ENCODE measurements around the gene CREB3L2. TPM values are rescaled to one million over a fixed set of nuclear protein-coding genes. Genes with fewer than 3 reads are reported as not detected.
"Not testable (repeated sequence)": the region's sequence is repeated elsewhere in the genome, so short reads cannot be mapped to it uniquely, and the experiment has no call there.

CREB3L2 gene
- total and polyA plus RNA-seq, 2 experiments from 2014 or later = 37.6 to 38.3 TPM

DNA sequence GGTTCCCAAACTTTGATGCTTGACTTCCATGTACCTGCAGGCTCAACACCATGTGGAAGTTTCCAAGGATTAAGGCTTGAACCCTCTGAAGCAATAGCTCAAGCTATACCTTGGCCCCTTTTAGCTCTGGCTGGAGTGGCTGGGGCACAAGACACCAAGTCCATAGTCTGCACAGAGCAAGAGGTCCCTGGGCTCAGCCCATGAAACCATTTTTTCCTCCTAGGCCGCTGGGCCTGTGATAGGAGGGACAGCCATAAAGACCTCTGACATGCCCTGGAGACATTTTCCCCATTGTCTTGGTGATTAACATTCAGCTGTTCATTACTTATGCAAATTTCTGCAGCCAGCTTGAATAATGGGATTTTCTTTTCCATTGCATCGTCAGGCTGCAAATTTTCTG is 169.5 kb downstream of the CREB3L2 start:
- H2AFZ ChIP-seq = no peak overlapping the region
- no peak overlapping the region for H3K4me3 ChIP-seq
- WGBS (ENCODE audit: low lambda C conversion rate, missing lambda C conversion rate) = 98% methylated on average over 2 of the region's 2 CpGs
- H3K4me1 ChIP-seq (ENCODE audit: insufficient read depth) = no peaks in the 10 kb centered on the region
- TF ChIP-seq EZH2 (IDR thresholded peaks at IDR 0.05; ENCODE audit: borderline replicate concordance) (no peak), EZH2phosphoT487 (IDR thresholded peaks at IDR 0.05; ENCODE audit: low read depth, severe bottlenecking, unreplicated experiment) (no peak)
- TF ChIP-seq, protein P1, sequence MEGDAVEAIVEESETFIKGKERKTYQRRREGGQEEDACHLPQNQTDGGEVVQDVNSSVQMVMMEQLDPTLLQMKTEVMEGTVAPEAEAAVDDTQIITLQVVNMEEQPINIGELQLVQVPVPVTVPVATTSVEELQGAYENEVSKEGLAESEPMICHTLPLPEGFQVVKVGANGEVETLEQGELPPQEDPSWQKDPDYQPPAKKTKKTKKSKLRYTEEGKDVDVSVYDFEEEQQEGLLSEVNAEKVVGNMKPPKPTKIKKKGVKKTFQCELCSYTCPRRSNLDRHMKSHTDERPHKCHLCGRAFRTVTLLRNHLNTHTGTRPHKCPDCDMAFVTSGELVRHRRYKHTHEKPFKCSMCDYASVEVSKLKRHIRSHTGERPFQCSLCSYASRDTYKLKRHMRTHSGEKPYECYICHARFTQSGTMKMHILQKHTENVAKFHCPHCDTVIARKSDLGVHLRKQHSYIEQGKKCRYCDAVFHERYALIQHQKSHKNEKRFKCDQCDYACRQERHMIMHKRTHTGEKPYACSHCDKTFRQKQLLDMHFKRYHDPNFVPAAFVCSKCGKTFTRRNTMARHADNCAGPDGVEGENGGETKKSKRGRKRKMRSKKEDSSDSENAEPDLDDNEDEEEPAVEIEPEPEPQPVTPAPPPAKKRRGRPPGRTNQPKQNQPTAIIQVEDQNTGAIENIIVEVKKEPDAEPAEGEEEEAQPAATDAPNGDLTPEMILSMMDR (IDR thresholded peaks at IDR 0.05; ENCODE audit: poor library complexity) = no peak
- no peaks in the 10 kb centered on the region for H3K27me3 ChIP-seq
- DNase-seq (ENCODE audit: low spot score) = no peak
- no peaks in the 10 kb centered on the region for H3K79me2 ChIP-seq
- no peaks in the 10 kb centered on the region for H4K20me1 ChIP-seq (ENCODE audit: insufficient read depth, poor library complexity, severe bottlenecking)
- H3K9me3 ChIP-seq (ENCODE audit: low read depth) = no peaks in the 10 kb centered on the region
- no peak overlapping the region for H3K4me2 ChIP-seq
- H3K27ac ChIP-seq = no peak overlapping the region
- no peaks in the 10 kb centered on the region for H3K36me3 ChIP-seq (replicated peaks; ENCODE audit: insufficient read depth, low read depth)
- H3K9me2 ChIP-seq (replicated peaks; ENCODE audit: insufficient read depth) = no peaks in the 10 kb centered on the region

DNA sequence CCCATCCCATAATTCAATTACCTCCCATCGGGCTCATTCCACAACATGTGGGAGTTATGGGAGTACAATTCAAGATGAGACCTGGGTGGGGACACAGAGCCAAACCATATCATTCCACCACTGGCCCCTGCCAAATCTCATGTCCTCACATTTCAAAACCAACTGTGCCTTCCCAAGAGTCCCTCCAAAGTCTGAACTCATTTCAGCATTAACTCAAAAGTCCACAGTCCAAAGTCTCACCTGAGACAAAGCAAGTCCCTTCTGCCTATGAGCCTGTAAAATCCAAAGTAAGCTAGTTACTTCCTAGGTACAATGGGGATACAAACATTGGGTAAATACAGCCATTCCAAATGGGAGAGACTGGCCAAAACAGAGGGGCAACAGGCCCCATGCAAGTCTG is 170.3 kb downstream of the CREB3L2 start:
- not testable (repeated sequence) for H3K9me3 ChIP-seq (ENCODE audit: low read depth); H3K27me3 ChIP-seq; H3K4me1 ChIP-seq (ENCODE audit: insufficient read depth); H3K27ac ChIP-seq; H3K4me2 ChIP-seq; H2AFZ ChIP-seq; DNase-seq (ENCODE audit: low spot score); H3K36me3 ChIP-seq (replicated peaks; ENCODE audit: insufficient read depth, low read depth); H3K79me2 ChIP-seq; H4K20me1 ChIP-seq (ENCODE audit: insufficient read depth, poor library complexity, severe bottlenecking); H3K4me3 ChIP-seq; H3K9me2 ChIP-seq (replicated peaks; ENCODE audit: insufficient read depth)
- 45% methylated on average over 1 of the region's 1 CpG for WGBS (ENCODE audit: low lambda C conversion rate, missing lambda C conversion rate)

DNA sequence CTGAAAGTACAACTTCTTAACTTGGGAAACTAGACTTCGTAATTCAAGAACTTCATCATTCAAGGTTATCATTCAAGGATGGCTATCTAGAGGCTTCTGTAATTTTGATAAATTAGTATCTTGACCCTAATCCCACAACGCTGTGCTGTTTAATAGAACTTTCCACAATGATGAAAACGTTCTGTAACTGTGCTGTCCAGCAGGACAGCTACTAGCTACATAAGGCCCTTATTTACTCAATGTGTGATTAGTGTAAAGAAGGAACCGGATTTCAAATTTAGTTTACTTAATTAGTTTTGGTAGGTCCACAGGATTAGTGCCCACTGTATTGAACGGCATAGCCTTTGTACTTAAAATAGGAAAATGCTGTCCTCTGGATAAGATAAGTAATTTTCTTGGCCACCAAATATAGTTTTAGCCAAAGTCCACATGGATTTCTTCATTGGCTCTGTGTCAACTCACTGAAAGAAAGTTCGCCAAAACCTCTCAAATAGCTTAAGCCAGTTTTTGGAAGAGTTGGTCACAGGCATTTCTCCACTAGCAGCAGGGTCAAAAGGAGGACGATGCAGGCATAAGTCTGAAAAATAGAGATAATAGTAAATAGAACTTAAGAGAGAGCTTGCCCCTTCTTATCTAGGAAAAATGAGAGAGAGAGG is 172.4 kb downstream of the CREB3L2 start:
- H3K9me3 ChIP-seq (ENCODE audit: low read depth) = no peaks in the 10 kb centered on the region
- no peaks in the 10 kb centered on the region for H4K20me1 ChIP-seq (ENCODE audit: insufficient read depth, poor library complexity, severe bottlenecking)
- no peaks in the 10 kb centered on the region for H3K9me2 ChIP-seq (replicated peaks; ENCODE audit: insufficient read depth)
- TF ChIP-seq EZH2phosphoT487 (IDR thresholded peaks at IDR 0.05; ENCODE audit: low read depth, severe bottlenecking, unreplicated experiment) = no peak
- no peak for TF ChIP-seq EZH2 (IDR thresholded peaks at IDR 0.05; ENCODE audit: borderline replicate concordance)
- TF ChIP-seq, protein P1 (IDR thresholded peaks at IDR 0.05; ENCODE audit: poor library complexity) = no peak
- H3K79me2 ChIP-seq = no peaks in the 10 kb centered on the region
- H3K4me2 ChIP-seq = no peak overlapping the region
- 91% methylated on average over 7 of the region's 7 CpGs for WGBS (ENCODE audit: low lambda C conversion rate, missing lambda C conversion rate)
- H3K36me3 ChIP-seq (replicated peaks; ENCODE audit: insufficient read depth, low read depth) = no peaks in the 10 kb centered on the region
- H3K27me3 ChIP-seq = no peaks in the 10 kb centered on the region
- no peak overlapping the region for H3K4me3 ChIP-seq
- no peaks in the 10 kb centered on the region for H3K4me1 ChIP-seq (ENCODE audit: insufficient read depth)
- no peak overlapping the region for H2AFZ ChIP-seq
- H3K27ac ChIP-seq = no peak overlapping the region
- no peak for DNase-seq (ENCODE audit: low spot score)

DNA sequence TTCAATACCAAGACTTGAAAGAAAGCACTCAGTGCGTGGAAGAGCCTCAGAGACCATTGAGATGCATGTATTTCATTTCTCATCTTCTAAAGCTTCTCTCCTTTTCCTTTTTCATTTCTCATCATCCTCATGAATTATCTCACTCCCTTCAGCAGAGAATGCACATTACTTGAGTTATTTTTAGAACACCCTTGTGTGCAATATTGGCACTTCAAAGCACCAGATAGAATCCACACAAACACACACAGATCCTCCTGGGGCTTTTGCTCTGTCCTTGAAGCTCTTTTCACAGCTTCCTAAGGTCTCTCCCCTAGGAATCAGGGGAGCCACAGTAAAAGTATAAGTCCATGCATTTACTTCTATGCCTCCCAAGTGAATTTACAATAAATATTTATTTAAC is 173.4 kb downstream of the CREB3L2 start:
- no peak overlapping the region for H3K4me2 ChIP-seq
- H3K9me2 ChIP-seq (replicated peaks; ENCODE audit: insufficient read depth) = no peaks in the 10 kb centered on the region
- no peaks in the 10 kb centered on the region for H3K9me3 ChIP-seq (ENCODE audit: low read depth)
- H3K4me3 ChIP-seq = no peak overlapping the region
- TF ChIP-seq EZH2 (IDR thresholded peaks at IDR 0.05; ENCODE audit: borderline replicate concordance) = no peak
- no peak for TF ChIP-seq EZH2phosphoT487 (IDR thresholded peaks at IDR 0.05; ENCODE audit: low read depth, severe bottlenecking, unreplicated experiment)
- DNase-seq (ENCODE audit: low spot score) = no peak
- H3K79me2 ChIP-seq = no peaks in the 10 kb centered on the region
- H3K4me1 ChIP-seq (ENCODE audit: insufficient read depth) = no peaks in the 10 kb centered on the region
- H3K36me3 ChIP-seq (replicated peaks; ENCODE audit: insufficient read depth, low read depth) = no peaks in the 10 kb centered on the region
- no peak overlapping the region for H2AFZ ChIP-seq
- no peak overlapping the region for H3K27ac ChIP-seq
- WGBS (ENCODE audit: low lambda C conversion rate, missing lambda C conversion rate) = 100% methylated on average over 1 of the region's 1 CpG
- H4K20me1 ChIP-seq (ENCODE audit: insufficient read depth, poor library complexity, severe bottlenecking) = no peaks in the 10 kb centered on the region
- no peaks in the 10 kb centered on the region for H3K27me3 ChIP-seq

All from hepatocyte (in vitro differentiated cells).